GM21360 (cell line): ENCODE results near the gene SRD5A2.

Experiments used
- ATAC-seq: cut with Tn5 transposase; IDR thresholded peaks from one replicate; pipeline ENCODE4 v1.9.1; 2021; ENCODE audit warnings: mild to moderate bottlenecking, moderate library complexity; ENCODE audit not compliant: unreplicated experiment

SRD5A2 gene

GRCh38 chr2:31580321-31581117 lies at the start of gene SRD5A2:
TSS of gene SRD5A2 (minus strand) at chr2:31580938. CDS start at chr2:31580900, 38 bp downstream.
- ATAC-seq: no peak

- ATAC-seq: no peak
Observed at GRCh38 chr2:31606509-31606908, 25.8 kb upstream of the SRD5A2 start.

GRCh38 chr2:31598694-31599093 lies 18.0 kb upstream of the SRD5A2 start:
- no peak for ATAC-seq

DNA sequence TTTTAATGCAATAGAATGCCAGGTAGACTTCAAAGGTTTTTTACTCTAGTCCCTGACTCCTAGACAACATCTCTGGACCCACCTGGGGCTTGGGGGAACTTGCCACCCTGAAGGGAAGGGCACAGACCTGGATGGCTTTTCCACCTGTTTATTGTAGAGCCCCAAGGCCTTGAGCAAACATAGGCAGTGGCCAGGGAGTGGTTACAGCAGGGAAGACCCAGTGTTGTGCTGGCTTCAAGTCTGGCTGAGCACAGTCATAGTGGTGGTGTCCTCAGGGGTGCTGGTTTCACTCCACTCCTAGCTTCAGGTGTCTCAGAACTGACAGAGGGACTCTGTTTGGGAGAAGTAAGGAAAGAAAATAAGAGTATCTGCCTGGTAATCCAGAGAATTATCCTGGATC lies 5.5 kb upstream of the SRD5A2 start:
- no peak for ATAC-seq

- no peak for ATAC-seq
Observed at GRCh38 chr2:31581124-31581795, 522 bp upstream of the SRD5A2 start.

DNA sequence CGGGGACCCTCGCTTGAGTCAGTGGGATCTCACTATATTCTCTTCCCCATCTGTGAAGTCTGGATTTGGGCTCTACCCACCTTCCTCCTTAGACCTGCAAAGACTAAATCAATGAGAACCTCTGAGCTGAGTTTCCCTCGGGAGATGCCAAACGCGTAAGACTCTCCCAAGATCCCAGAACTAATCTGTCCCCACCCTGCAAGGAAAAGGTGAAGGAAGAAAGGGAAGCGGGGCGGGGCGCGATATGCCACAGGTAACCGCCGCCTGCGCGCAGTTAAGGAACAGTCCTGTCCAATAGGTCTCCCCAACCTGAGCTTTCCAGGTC lies 780 bp downstream of the SRD5A2 start:
- ATAC-seq: no peak

DNA sequence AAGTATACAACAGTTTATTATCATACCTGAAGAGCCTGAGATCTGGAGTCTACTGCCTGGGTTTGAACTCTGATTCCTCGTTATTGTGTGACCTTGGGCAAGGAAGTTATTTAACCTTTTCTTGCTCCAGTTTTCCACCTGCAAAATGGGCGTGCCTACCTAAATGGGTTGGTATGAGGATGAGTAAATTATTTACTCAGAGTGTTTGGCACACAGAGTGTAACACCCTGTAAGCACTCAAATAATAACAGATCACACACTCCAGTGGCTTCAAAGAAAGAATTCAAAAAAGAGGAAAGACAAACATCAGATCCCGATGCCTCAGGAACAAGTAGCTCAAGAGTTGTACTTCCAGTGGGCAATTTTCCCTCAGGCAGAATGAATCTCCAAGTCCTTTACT lies 2.4 kb downstream of the SRD5A2 start:
- ATAC-seq: no peak

- no peak for ATAC-seq
Observed at GRCh38 chr2:31577143-31577542, 3.6 kb downstream of the SRD5A2 start.

DNA sequence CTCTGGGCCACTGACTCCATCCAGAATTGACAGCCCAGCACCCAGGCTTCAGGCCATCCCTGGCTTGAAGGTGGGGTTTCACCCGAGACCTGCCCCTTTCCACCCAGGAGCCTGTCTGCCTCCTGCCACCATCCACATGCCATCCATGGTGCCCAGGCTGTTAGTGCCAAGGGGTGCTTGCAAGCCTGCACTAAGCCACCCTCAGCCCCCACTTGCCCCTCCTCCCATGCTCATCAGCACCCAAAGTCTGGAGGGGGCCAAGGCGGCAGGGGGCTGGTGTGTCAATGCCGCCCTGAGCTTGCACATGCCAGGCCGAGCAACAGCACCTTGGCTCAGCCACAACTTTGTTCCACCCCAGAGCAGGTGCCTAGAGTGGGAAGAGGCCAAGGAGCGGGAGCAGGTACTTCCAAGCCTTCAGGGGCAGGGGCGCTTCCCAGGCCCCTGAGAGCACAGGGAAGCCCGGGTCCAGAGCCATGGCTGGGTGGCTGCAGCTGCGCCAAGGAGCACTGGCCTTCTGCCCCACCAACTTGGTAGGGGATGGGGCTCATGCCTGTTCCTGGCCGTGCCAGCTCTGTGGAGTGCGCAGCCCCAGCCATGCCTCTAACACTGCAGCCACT lies 12.0 kb downstream of the SRD5A2 start:
- no peak for ATAC-seq

DNA sequence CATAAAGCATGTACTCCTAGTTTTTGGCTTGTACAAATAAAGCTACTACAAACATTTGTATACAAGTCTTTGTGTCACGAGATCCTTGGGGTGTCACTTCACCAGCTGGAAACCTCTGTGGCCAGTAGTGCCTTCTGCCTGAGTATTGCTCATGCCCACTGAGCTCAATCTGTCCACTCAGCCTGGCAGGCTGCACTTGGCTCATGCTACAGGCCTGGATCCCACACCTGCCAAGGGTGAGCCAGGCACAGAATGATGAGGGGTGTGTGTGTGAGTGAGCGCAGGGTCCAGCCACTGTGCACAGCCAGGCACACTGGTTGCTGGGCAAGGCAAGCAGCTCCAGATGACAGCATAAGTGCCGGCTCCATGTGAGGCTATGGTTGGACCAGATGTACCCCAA lies 13.1 kb downstream of the SRD5A2 start:
- no peak for ATAC-seq

DNA sequence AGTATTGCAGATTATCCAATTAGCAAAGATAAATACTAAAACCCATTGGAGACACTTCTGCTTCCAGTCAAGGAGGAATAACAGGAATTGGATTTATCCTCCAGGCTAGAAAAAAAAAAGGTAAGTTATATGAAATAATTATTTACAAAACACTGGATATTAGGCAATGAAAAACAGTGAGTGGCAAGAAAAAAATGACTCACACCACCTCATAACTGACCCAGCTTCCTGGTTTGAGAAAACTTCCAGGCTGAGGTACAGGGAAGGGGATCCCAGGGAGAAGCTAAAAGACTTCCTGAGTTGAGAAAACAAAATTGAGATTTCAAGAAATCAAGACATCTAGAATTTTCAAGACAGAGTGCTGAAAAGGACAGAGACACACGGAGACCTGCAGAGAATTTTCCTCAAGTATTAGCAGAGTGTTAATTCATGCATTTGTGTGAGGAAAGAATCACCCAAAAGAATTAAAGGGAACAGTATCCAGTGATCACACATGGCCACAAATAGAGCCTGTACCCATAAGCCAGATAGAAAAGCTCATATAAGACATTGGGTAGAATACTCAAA lies 17.4 kb downstream of the SRD5A2 start:
- ATAC-seq: no peak

- no peak for ATAC-seq
Observed at GRCh38 chr2:31561823-31562222, 18.9 kb downstream of the SRD5A2 start.

DNA sequence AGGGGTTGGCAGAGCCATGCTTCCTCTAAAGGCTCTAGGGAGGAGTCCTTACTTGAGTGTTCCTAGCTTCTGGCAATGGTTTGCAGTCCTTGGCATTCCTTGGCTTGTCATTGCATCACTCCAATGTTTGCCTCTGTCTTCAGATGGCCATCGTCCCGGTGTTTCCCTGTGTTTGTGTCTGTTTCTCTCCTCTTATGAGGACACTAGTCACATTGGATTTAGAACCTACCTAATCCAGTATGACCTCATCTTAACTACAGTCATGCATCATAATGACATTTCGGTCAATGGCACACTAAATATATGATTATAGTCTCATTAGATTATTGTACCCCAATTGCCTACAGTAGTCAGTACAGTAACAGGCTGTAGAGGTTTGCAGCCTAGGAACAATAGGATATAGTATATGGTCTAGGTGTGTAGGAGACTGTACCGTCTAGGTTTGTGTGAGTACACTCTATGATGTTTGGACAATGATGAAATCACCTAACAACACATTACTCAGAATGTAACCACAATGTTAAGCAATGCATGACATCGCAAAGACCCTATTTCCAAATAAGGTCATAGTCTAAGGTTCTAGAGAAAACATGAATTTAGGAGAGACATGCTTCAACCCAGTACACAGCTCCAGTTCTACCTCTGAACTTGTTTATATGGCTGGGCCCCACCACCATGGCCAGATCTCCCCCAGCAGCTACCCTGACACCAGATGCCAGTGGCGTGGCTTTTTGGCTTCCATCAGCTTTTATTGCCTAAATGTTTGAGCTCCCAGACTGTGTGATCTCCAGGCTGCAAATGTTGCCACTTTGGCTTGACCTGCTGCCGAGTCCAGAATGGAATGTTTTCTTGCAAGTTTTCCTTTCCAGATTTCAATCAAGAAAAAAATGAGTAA lies 22.1 kb downstream of the SRD5A2 start:
- ATAC-seq: no peak

GRCh38 chr2:31556940-31557339 lies 23.8 kb downstream of the SRD5A2 start:
- no peak for ATAC-seq

GRCh38 chr2:31555967-31556706 lies 24.6 kb downstream of the SRD5A2 start:
- ATAC-seq: no peak

DNA sequence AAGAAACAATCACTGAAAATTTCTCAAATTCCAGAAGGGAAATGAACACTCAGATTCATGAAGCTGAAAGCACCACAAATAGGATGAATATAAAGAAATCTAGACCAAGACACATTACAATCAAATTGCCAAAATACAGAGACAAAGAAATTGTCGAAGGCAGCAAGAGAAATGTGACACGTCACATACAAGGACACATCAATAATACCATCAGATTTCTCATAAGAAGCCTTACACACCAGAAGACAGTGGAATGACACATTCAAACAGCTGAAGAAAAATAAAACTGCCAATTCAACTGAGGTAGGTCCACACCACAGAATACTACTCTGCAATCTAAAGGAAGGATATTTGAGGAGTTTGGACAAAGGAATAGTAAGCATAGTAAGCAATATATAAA lies 27.4 kb downstream of the SRD5A2 start:
- ATAC-seq: no peak

- no peak for ATAC-seq
Observed at GRCh38 chr2:31547485-31547884, 33.3 kb downstream of the SRD5A2 start.

- no peak for ATAC-seq
Observed at GRCh38 chr2:31541853-31542252, 38.9 kb downstream of the SRD5A2 start.

DNA sequence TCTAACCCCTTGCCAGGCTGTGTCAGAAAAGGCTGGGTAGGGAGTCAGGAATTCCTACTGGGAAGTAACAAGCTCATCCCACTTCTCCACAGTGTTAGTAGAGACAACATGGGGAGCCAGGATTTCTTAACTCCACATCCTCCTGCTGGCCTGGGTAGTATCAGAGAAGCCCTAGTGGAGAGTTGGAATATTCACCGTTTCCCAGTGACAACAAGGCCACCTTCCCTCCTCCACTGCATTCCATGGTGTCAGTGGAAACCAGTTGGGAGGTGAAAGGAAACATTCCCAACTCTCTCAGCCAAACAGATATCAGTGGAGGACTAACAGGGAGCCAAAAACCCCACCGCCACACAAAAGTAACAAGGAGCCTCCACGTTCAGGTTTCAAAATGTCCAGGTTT lies 41.2 kb downstream of the SRD5A2 start:
- no peak for ATAC-seq

DNA sequence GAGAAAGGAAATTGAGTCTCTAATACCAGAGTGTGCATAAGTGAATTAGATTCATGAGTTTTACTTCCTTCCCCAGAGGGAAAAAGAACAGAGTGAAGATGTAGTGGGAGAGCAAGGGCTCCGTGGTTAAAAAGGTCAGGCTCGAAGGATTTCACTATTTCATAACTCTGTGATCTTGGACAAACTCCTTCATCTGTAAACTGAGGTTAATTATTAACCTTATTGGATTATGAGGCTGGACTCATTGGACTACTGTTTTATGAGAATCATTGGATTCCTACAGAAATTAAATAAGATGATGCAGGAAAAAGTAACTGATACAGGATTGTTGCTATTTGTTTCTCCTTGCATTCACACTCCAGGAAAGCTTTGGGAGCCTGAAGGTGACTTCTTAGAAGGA lies 45.0 kb downstream of the SRD5A2 start:
- no peak for ATAC-seq
